H1 (cell line): ENCODE measurements around the gene BET1L. TPM values are rescaled to one million over a fixed set of nuclear protein-coding genes. Genes with fewer than 3 reads are reported as not detected.

Source experiments
- CTCF ChIA-PET: fragments of 300-600 bp; sonication (Branson Sonifier 250); formaldehyde crosslinking; loops from one replicate; lab custom pipeline; 2021; ENCODE audit not compliant: partially characterized antibody; lab: Charles Lee
- POLR2A ChIA-PET: fragments of 300-600 bp; sonication (Branson Sonifier 250); formaldehyde crosslinking; loops from one replicate; lab custom pipeline; 2021; ENCODE audit warnings: inconsistent platforms; ENCODE audit not compliant: partially characterized antibody; lab: Charles Lee
- DNase-seq, 2 experiments: peaks; one replicate each; pipeline versions ENCODE4 v3.0.0 to v3.0.0-alpha.2; 2010 to 2022; ENCODE audit warnings: low spot score in 2 of 2, low read depth in 1 of 2, mixed read lengths in 1 of 2
- FAIRE-seq: peaks from 2 replicates; lab custom pipeline; 2011; peaks lifted over from hg19 to GRCh38; lab: Jason Lieb, UNC
- H2AFZ ChIP-seq: 2 replicates; pipeline ENCODE4 v1.8.1; 2012; ENCODE audit warnings: low read length, inconsistent platforms
- H2AK5ac ChIP-seq: 2 replicates; pipeline ENCODE4 v1.6.1; 2013; ENCODE audit warnings: low read depth, low read length
- H2BK120ac ChIP-seq: replicated peaks from 2 replicates; pipeline ENCODE3; 2013; ENCODE audit warnings: low read depth, low read length, inconsistent platforms
- H2BK12ac ChIP-seq: 2 replicates; pipeline ENCODE4 v1.6.1; 2013; ENCODE audit warnings: low read depth, low read length
- H2BK15ac ChIP-seq: 2 replicates; pipeline ENCODE4 v1.6.1; 2013; ENCODE audit warnings: low read length
- H2BK20ac ChIP-seq: 2 replicates; pipeline ENCODE4 v1.6.1; 2013; ENCODE audit warnings: low read length
- H2BK5ac ChIP-seq: 2 replicates; pipeline ENCODE4 v1.6.1; 2013; ENCODE audit warnings: low read depth, low read length
- H3K14ac ChIP-seq: 2 replicates; pipeline ENCODE4 v1.6.1; 2013; ENCODE audit warnings: inconsistent platforms; ENCODE audit not compliant: insufficient read length
- H3K18ac ChIP-seq: 2 replicates; pipeline ENCODE4 v1.6.1; 2013; ENCODE audit warnings: low read length; ENCODE audit errors: extremely low read depth
- H3K23ac ChIP-seq: 2 replicates; pipeline ENCODE4 v1.6.1; 2013; ENCODE audit warnings: inconsistent platforms; ENCODE audit not compliant: insufficient read length
- H3K23me2 ChIP-seq: 2 replicates; pipeline ENCODE4 v1.6.1; 2013; ENCODE audit warnings: low read depth, low read length
- H3K27ac ChIP-seq: 2 replicates; pipeline ENCODE4 v1.6.1; 2011; ENCODE audit warnings: low read depth, low read length, inconsistent platforms
- H3K27me3 ChIP-seq, 4 experiments: replicated peaks in 1 of 4; 1 replicate in 1 of 4; 2 replicates in 3 of 4; pipeline versions ENCODE4 v1.6.1 to v1.8.1; 2011 to 2013; ENCODE audit warnings: low read length in 3 of 4, mild to moderate bottlenecking in 3 of 4, inconsistent platforms in 2 of 4, mixed read lengths in 2 of 4, moderate library complexity in 1 of 4; ENCODE audit not compliant: control insufficient read depth in 3 of 4, insufficient read depth in 3 of 4; ENCODE audit errors: extremely low read depth in 1 of 4
- H3K36me3 ChIP-seq, 4 experiments: 2 replicates each; pipeline versions ENCODE4 v1.6.1 to v1.8.1; 2011 to 2013; ENCODE audit warnings: mild to moderate bottlenecking in 4 of 4, low read length in 3 of 4, moderate library complexity in 2 of 4, control low read depth in 1 of 4, inconsistent platforms in 1 of 4; ENCODE audit not compliant: insufficient read depth in 4 of 4, control insufficient read depth in 2 of 4
- H3K4ac ChIP-seq: replicated peaks from 2 replicates; pipeline ENCODE3; 2013; ENCODE audit warnings: low read length, low read depth, mixed read lengths, inconsistent platforms; ENCODE audit not compliant: insufficient read length
- H3K4me1 ChIP-seq, 4 experiments: replicated peaks in 1 of 4; 1 replicate in 1 of 4; 2 replicates in 3 of 4; pipeline versions ENCODE4 v1.6.1 to v1.8.1; 2011 to 2013; ENCODE audit warnings: low read length in 3 of 4, inconsistent platforms in 2 of 4, mixed read lengths in 1 of 4; ENCODE audit not compliant: insufficient read depth in 4 of 4, control insufficient read depth in 3 of 4
- H3K4me2 ChIP-seq, 2 experiments: 2 replicates each; pipeline versions ENCODE4 v1.6.1 to v1.8.1; 2011 to 2013; ENCODE audit warnings: low read depth in 2 of 2, low read length in 2 of 2, control low read depth in 1 of 2, inconsistent platforms in 1 of 2, mild to moderate bottlenecking in 1 of 2; ENCODE audit not compliant: insufficient read depth in 1 of 2
- H3K4me3 ChIP-seq, 4 experiments: fragments of 200-600, 300-600 bp in 1 of 4; sonication (generic), shearing (Covaris generic), sonication (Bioruptor Twin) in 1 of 4; 2 replicates each; pipeline versions ENCODE4 v1.5.1 to v1.8.1; 2011 to 2016; ENCODE audit warnings: low read length in 4 of 4, low read depth in 3 of 4, control low read depth in 2 of 4, inconsistent platforms in 2 of 4, mild to moderate bottlenecking in 2 of 4, mixed read lengths in 1 of 4, moderate library complexity in 1 of 4; ENCODE audit not compliant: insufficient read depth in 2 of 4; ENCODE audit errors: extremely low read depth in 1 of 4
- H3K56ac ChIP-seq: replicated peaks from 2 replicates; pipeline ENCODE3; 2013; ENCODE audit warnings: low read depth, mild to moderate bottlenecking, mixed read lengths, low read length, inconsistent platforms; ENCODE audit not compliant: insufficient read length
- H3K79me1 ChIP-seq: 2 replicates; pipeline ENCODE4 v1.6.1; 2013; ENCODE audit warnings: low read depth, low read length, control low read depth
- H3K79me2 ChIP-seq, 2 experiments: 2 replicates each; pipeline versions ENCODE4 v1.6.1 to v1.8.1; 2012 to 2013; ENCODE audit warnings: low read length in 2 of 2, mild to moderate bottlenecking in 2 of 2, inconsistent platforms in 1 of 2; ENCODE audit not compliant: insufficient read depth in 2 of 2, control insufficient read depth in 1 of 2
- H3K9ac ChIP-seq, 4 experiments: replicated peaks in 1 of 4; 1 replicate in 1 of 4; 2 replicates in 3 of 4; pipeline versions ENCODE4 v1.6.1 to v1.8.1; 2011 to 2013; ENCODE audit warnings: low read depth in 3 of 4, low read length in 3 of 4, control low read depth in 2 of 4, mild to moderate bottlenecking in 2 of 4, moderate library complexity in 2 of 4, inconsistent platforms in 1 of 4; ENCODE audit errors: extremely low read depth in 1 of 4
- H3K9me3 ChIP-seq, 2 experiments: 2 replicates each; pipeline versions ENCODE4 v1.6.1 to v1.8.1; 2012 to 2013; ENCODE audit warnings: mild to moderate bottlenecking in 2 of 2, moderate library complexity in 2 of 2, control low read depth in 1 of 2, inconsistent platforms in 1 of 2, low read depth in 1 of 2, low read length in 1 of 2, mixed read lengths in 1 of 2; ENCODE audit not compliant: insufficient read depth in 2 of 2
- H4K20me1 ChIP-seq, 2 experiments: replicated peaks in 1 of 2; 2 replicates each; pipeline versions ENCODE3 to v1.8.1; 2011 to 2013; ENCODE audit warnings: inconsistent platforms in 2 of 2, low read length in 2 of 2, mild to moderate bottlenecking in 1 of 2; ENCODE audit not compliant: insufficient read depth in 2 of 2, control insufficient read depth in 1 of 2
- H4K5ac ChIP-seq: 2 replicates; pipeline ENCODE4 v1.6.1; 2013; ENCODE audit warnings: low read length, low read depth, mixed read lengths, inconsistent platforms; ENCODE audit not compliant: insufficient read length
- H4K8ac ChIP-seq: 2 replicates; pipeline ENCODE4 v1.8.0; 2013; ENCODE audit warnings: mild to moderate bottlenecking, moderate library complexity, low read length, inconsistent platforms; ENCODE audit not compliant: insufficient read depth; ENCODE audit errors: extremely low read depth
- H4K91ac ChIP-seq: replicated peaks from 2 replicates; pipeline ENCODE3; 2013; ENCODE audit warnings: low read length, mixed read lengths, inconsistent platforms; ENCODE audit not compliant: insufficient read length
- ASH2L ChIP-seq: fragments of 200-600, 300-600 bp; sonication (generic); IDR thresholded peaks from one replicate; pipeline ENCODE4 v1.7.1; 2017; ENCODE audit warnings: low read length
- ATF3 ChIP-seq: IDR thresholded peaks from 2 replicates; pipeline ENCODE4 v1.6.1; 2011; ENCODE audit warnings: low read depth, mild to moderate bottlenecking, low read length; ENCODE audit not compliant: insufficient read depth
- JUND ChIP-seq: IDR thresholded peaks from 2 replicates; pipeline ENCODE4 v1.6.1; 2011; ENCODE audit warnings: mild to moderate bottlenecking, improper control_type of control experiment, low read length
- KDM5A ChIP-seq: fragments of 200-600 bp; IDR thresholded peaks from 2 replicates; pipeline ENCODE4 v1.7.1; 2012; ENCODE audit warnings: mild to moderate bottlenecking, low read length, inconsistent platforms, mixed read lengths
- MAX ChIP-seq: IDR thresholded peaks from 2 replicates; pipeline ENCODE4 v1.6.1; 2012; ENCODE audit warnings: inconsistent platforms
- SIX5 ChIP-seq: IDR thresholded peaks from 2 replicates; pipeline ENCODE4 v1.6.1; 2011; ENCODE audit warnings: mild to moderate bottlenecking, low read depth, low read length
- SUZ12 ChIP-seq: fragments of 200-600 bp; sonication (generic); IDR thresholded peaks from 2 replicates; pipeline ENCODE4 v1.6.1; 2012; ENCODE audit warnings: mild to moderate bottlenecking, inconsistent platforms, low read length, moderate library complexity, mixed read lengths
- USF2 ChIP-seq: IDR thresholded peaks from 2 replicates; pipeline ENCODE4 v1.6.1; 2011; ENCODE audit warnings: low read length, improper control_type of control experiment
- WGBS, 2 experiments: shearing (Covaris generic) in 1 of 2; methylation state at CpG; one replicate each; pipeline versions ENCODE4 v1.1.6 to v1.1.7; 2013 to 2015; ENCODE audit warnings: low lambda C conversion rate in 2 of 2, mixed read lengths in 2 of 2, inconsistent platforms in 1 of 2, low coverage in 1 of 2, missing lambda C conversion rate in 1 of 2; ENCODE audit not compliant: insufficient replicate concordance in 2 of 2, insufficient coverage in 1 of 2, insufficient read length in 1 of 2; ENCODE audit errors: extremely low coverage in 1 of 2, missing lambda C conversion rate in 1 of 2; 5-methylcytosine and 5-hydroxymethylcytosine counted together
- polyA plus RNA-seq, 7 experiments: library from polyadenylated mRNA; depleted of rRNA in 3 of 7; stranded (reverse) in 5 of 7; unstranded in 2 of 7; fragments of >200 nt in 5 of 7; fragments of 200-250 nt in 2 of 7; gene quantifications; 1 replicate in 5 of 7; 2 replicates in 1 of 7; 4 replicates in 1 of 7; pipeline versions ENCODE4 v1.2.1 to v1.2.3, GENCODE V29; 2011 to 2013; ENCODE audit warnings: missing spikeins in 2 of 7, mixed read lengths in 2 of 7
- total RNA-seq: library from RNA; stranded (reverse); fragmentation: NEBNext Ultra II Directional; extraction: Animal tissue kit (Norgen Biotek cat#: 25700); gene quantifications from 2 replicates; pipeline ENCODE4 v1.2.1, GENCODE V29; 2021

The BET1L gene
- total and polyA plus RNA-seq, 2 of the 8 experiments (the other 6 are each of a cell fraction or from before 2014, with no cell fraction given) = 40.2 to 61.9 TPM

GRCh38 chr11:197741-198235, 9.4 kb downstream of the BET1L start:
- H4K91ac ChIP-seq = no peak overlapping the region
- H3K23ac ChIP-seq = no peak overlapping the region
- H2BK20ac ChIP-seq = no peak overlapping the region
- H3K79me1 ChIP-seq = no peaks in the 10 kb centered on the region
- H3K79me2 ChIP-seq = no peaks in the 10 kb centered on the region
- no peak overlapping the region for H3K56ac ChIP-seq
- H2BK15ac ChIP-seq = no peak overlapping the region
- no peaks in the 10 kb centered on the region for H3K4me1 ChIP-seq
- ChIA-PET CTCF (interaction anchor here (1.4 kb wide), 2 partner anchors 53 to 165 kb away, joined by 3 to 4 read pairs; no protein-coding TSS in a partner anchor), POLR2A (interaction anchor here (0.8 to 1.0 kb wide), 3 partner anchors 9 to 171 kb away, joined by 3 to 4 read pairs (median 3); partner anchors contain the start of genes BET1L and RIC8A)
- no peak for TF ChIP-seq SIX5
- no peak for TF ChIP-seq KDM5A
- no peak for TF ChIP-seq ASH2L
- no peak for TF ChIP-seq JUND
- TF ChIP-seq USF2 = no peak
- no peak for TF ChIP-seq MAX
- no peak for TF ChIP-seq ATF3
- TF ChIP-seq SUZ12 = no peak
- H3K18ac ChIP-seq = no peak overlapping the region
- no peak for FAIRE-seq
- no peak overlapping the region for H3K4me3 ChIP-seq
- H2BK12ac ChIP-seq = no peak overlapping the region
- no peak overlapping the region for H2BK5ac ChIP-seq
- no peaks in the 10 kb centered on the region for H3K27me3 ChIP-seq
- no peak overlapping the region for H3K27ac ChIP-seq
- no peaks in the 10 kb centered on the region for H3K23me2 ChIP-seq
- no peak overlapping the region for H4K5ac ChIP-seq
- no peak overlapping the region for H3K4ac ChIP-seq
- no peak overlapping the region for H3K9ac ChIP-seq
- no peak overlapping the region for H2AK5ac ChIP-seq
- H3K9me3 ChIP-seq = peaks cover 0 to 12% of the 10 kb centered on the region in 2 experiments; a peak in 1 of 4 replicates
- no peak overlapping the region for H3K14ac ChIP-seq
- no peaks in the 10 kb centered on the region for H4K20me1 ChIP-seq
- 90% methylated on average over 9 of the region's 9 CpGs; no CpG with 5 or more reads in 1 of the 2 experiments for WGBS, 2 experiments
- peak in 1 of 2 experiments; percentile 38 for DNase-seq
- H4K8ac ChIP-seq = no peak overlapping the region; the same call in 1 of the 2 replicates
- no peak overlapping the region for H2BK120ac ChIP-seq
- no peaks in the 10 kb centered on the region for H3K36me3 ChIP-seq
- no peak overlapping the region for H3K4me2 ChIP-seq
- H2AFZ ChIP-seq = no peak overlapping the region
